NCI-H82 (cell line): Measurements from ENCODE around the gene IQSEC3.
"Not testable (repeated sequence)": the region's sequence is repeated elsewhere in the genome, so short reads cannot be mapped to it uniquely, and the experiment has no call there.

ENCODE experiments used
- DNase-seq: peaks from one replicate; lab custom pipeline; 2025; lab: John Stamatoyannopoulos, UW

The IQSEC3 gene

DNA sequence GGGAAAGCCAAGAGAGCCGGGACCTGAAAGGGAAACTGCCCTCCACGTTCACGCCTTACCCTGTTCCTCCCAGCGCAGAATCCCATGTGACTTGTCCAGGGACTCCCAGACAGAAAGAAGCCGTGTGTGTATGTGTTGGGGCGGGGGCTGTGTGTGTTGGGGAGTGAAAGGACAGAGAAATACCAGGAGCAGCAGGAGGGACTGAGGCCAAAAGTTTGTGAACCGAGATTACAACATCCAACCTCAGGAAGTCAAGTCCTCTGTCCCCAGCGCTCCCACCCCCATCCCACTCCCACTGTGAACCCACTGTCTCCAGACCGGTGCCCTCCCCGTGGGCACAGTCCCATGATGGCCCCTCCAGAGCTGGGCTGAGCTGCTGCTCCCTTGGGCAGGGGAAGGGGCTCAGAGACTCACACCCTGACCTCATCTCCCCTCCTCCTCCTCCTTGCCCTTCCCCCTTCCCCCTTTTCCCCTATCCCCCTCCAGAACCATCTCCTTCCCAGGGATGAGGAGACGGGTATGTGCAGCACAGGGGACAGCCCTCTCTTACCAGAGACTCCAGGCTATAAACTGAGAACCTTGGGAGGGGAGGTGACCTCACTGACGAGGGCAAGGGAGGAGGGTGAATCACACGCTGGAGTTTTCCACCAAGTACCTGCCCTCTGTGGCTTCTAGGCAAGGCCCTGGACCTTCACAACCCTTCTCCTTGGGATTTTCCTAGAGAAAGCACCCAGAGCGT lies 147.6 kb downstream of the IQSEC3 start, which contains the start of gene SLC6A12:
SLC6A12 (minus strand) TSS at position 155 of the 739 bp plus-strand sequence. CDS start 4,171 bp downstream, outside the sequence.
- no peak for DNase-seq

- no peak for DNase-seq
Observed at GRCh38 chr12:215116-215515, 148.5 kb downstream of the IQSEC3 start.

- DNase-seq = not testable (repeated sequence)
Observed at GRCh38 chr12:217029-217428, 150.5 kb downstream of the IQSEC3 start.

DNA sequence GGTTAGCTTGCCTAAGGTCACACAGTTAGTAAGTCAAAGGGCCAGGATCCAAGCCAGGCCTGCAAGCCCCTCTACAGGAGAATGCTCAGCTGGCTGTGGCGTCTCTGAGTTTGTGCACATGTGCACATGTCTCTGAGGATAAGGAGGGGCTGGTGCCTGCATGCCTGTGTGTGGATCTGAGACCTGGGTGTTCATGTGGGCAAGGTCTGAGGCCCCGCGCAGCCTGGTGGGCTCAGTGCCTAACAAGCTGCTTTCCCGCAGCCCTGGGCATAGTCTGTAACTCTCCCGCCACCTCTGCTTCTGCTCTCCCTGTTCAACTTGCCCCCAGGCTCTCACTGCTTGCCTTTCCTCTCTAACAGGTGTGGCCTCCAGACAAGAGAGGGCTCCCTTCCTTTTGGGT lies 151.7 kb downstream of the IQSEC3 start:
- DNase-seq = no peak

- DNase-seq = no peak
Observed at GRCh38 chr12:218728-219590, 152.4 kb downstream of the IQSEC3 start.

- DNase-seq = peak; percentile 86
Observed at GRCh38 chr12:219891-220352, 153.4 kb downstream of the IQSEC3 start.

GRCh38 chr12:220491-220890 lies 153.9 kb downstream of the IQSEC3 start:
- DNase-seq = no peak

DNA sequence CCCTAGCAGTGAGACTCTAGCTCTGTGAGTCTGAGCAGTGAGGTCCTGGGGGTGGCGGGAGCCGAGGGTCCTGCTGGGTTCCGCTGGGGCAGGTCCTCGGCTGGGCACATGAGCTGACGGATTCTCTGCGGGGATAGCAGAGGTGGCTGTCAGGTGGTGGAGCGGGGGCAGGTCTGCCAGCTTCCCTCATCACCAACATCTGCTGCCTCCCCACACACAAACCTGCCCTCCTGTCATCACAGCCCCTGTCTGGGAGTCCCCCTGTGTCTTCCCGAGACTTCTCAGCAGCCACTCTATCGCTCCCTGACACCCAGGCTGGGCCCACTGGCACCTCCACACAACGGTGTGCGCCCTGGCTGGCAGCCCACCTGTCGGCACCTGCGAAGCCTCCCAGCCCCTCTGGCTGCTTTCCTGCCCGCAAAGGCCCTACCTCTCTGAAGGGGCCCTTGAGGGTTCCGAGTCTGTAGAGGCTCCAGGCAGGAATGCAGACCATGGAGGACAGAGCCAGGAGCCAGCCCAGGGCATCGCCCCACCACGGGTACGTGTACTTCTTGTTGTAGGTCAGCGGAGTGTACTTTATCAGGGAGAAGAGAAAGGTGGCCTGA lies 154.5 kb downstream of the IQSEC3 start:
- no peak for DNase-seq

DNA sequence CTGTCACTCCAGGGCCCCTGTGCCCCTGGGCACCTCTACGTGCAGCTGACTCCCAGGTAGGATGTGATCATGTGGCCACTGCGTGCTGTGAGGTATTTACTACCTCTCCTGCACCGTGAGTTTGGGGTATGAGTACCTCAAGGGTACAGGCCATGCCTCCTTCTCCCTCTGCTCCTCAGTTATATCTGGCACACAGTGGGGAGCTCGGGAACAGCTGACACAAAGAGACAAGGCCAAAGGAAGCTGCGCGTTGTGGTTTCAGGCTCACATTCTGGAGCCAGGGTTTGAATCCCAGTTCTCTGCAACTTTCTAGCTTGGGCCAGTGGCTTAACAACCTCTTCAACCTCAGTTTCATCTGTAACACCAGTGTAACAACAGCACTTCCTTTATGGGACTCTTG lies 155.2 kb downstream of the IQSEC3 start:
- no peak for DNase-seq

GRCh38 chr12:223841-224240 lies 157.3 kb downstream of the IQSEC3 start:
- no peak for DNase-seq

DNA sequence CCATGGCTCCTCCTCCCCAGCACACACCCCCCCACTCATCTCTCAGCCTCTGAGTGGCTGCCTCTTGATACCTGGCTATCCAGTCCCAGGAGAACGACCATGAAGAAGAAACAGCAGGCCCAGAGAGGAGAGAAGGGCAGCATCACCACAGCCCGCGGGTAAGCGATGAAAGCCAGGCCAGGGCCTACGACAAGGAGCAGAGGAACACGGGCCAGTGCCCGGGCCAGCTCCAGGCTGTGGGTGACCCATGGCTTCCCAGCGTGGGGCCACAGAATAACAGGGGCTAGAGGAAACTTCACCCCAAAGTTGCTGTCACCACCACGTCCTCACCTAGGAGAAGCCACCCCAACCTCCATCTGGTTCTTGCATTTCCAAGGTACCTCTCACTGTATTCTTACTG lies 157.8 kb downstream of the IQSEC3 start:
- DNase-seq = no peak

- DNase-seq = no peak
Observed at GRCh38 chr12:225012-225411, 158.4 kb downstream of the IQSEC3 start.

- no peak for DNase-seq
Observed at GRCh38 chr12:226401-226800, 159.8 kb downstream of the IQSEC3 start.

DNA sequence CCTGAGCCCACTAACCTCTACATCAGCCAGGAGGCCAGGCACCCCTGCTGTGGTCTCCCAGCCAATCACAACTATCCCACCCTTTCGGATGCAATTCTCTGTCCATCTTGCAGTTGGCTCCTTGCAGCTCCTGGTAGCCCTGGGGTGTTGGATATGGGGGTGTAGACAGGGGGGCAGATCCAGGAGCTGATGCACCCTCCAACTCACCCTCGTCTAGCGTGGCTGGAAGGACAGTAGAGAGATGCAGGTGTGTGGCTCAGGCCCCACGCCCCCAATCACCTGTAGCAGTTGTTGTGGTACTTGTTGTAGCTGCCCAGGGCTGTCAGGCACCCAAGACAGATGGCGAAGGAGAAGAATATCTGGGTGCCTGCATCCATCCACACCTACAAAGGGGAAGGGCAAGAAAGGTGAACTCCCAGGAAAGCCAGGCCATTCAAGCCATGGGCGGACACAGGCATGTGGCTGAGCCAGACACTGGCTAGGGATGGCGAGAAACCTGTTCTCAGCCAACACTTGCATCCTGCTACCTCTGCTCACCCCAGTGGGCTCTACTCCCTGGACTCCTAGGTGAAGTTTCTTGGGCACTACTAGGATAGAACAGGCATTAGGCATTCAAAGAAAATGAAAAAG lies 160.8 kb downstream of the IQSEC3 start:
- DNase-seq = no peak
